Tibial nerve (tissue), 4 donors: ENCODE results near the gene ARID3A. TPM values are rescaled to one million over a fixed set of nuclear protein-coding genes. Genes with fewer than 3 reads are reported as not detected.

ENCODE experiments used
- DNase-seq, 2 donors: peaks; one replicate each; pipeline ENCODE4 v3.0.0-alpha.2; 2019; ENCODE audit warnings: low spot score in 2 of 2
- H3K27ac ChIP-seq, 4 donors: fragments of 200-600 bp; sonication (generic) in 3 of 4; one replicate each; pipeline ENCODE4 v1.5.1; 2017 to 2019; ENCODE audit warnings: mild to moderate bottlenecking in 1 of 4
- H3K27me3 ChIP-seq, 2 donors: fragments of 200-600 bp; sonication (generic) in 1 of 2; one replicate each; pipeline versions ENCODE4 v1.5.1 to v1.6.0; 2017 to 2019
- H3K36me3 ChIP-seq, 3 donors: fragments of 200-600 bp; sonication (generic); one replicate each; pipeline ENCODE4 v1.5.1; 2018 to 2019
- H3K4me1 ChIP-seq, 4 donors: fragments of 200-600 bp; sonication (generic) in 3 of 4; one replicate each; pipeline ENCODE4 v1.5.1; 2017 to 2019
- H3K4me3 ChIP-seq, 4 donors: fragments of 200-600 bp; sonication (generic) in 3 of 4; one replicate each; pipeline ENCODE4 v1.5.1; 2017 to 2019; ENCODE audit warnings: mild to moderate bottlenecking in 1 of 4, moderate library complexity in 1 of 4
- H3K9me3 ChIP-seq, 4 donors: fragments of 200-600 bp; sonication (generic) in 3 of 4; one replicate each; pipeline ENCODE4 v1.5.1; 2017 to 2019
- CTCF ChIP-seq, 5 experiments: fragments of 200-600 bp in 3 of 5; fragments of 450-650 bp in 2 of 5; sonication (generic) in 3 of 5; IDR thresholded peaks; one replicate each; pipeline ENCODE4 v1.5.1; 2016 to 2019; ENCODE audit warnings: antibody characterized with exemption in 5 of 5, mild to moderate bottlenecking in 3 of 5, moderate library complexity in 2 of 5
- EP300 ChIP-seq, 2 donors: sonication (generic); formaldehyde crosslinking; IDR thresholded peaks; one replicate each; pipeline ENCODE4 v1.6.1; 2017; ENCODE audit warnings: antibody characterized with exemption in 2 of 2, mild to moderate bottlenecking in 1 of 2
- POLR2A ChIP-seq, 2 donors: fragments of 450-650 bp; IDR thresholded peaks; one replicate each; pipeline ENCODE4 v1.6.1; 2017; ENCODE audit warnings: antibody characterized with exemption in 2 of 2, mild to moderate bottlenecking in 2 of 2, moderate library complexity in 2 of 2
- WGBS, 2 donors: methylation state at CpG; one replicate each; pipeline ENCODE4 v1.1.5; 2018; 5-methylcytosine and 5-hydroxymethylcytosine counted together
- total RNA-seq, 4 donors: library from RNA; depleted of rRNA; stranded (reverse); fragments of >200 nt; gene quantifications; one replicate each; pipeline ENCODE4 v1.1.0, GENCODE V29; 2016

The ARID3A gene
- total RNA-seq, 4 donors from 2014 or later: 8.1 to 15.3 (median 12.5) TPM

DNA sequence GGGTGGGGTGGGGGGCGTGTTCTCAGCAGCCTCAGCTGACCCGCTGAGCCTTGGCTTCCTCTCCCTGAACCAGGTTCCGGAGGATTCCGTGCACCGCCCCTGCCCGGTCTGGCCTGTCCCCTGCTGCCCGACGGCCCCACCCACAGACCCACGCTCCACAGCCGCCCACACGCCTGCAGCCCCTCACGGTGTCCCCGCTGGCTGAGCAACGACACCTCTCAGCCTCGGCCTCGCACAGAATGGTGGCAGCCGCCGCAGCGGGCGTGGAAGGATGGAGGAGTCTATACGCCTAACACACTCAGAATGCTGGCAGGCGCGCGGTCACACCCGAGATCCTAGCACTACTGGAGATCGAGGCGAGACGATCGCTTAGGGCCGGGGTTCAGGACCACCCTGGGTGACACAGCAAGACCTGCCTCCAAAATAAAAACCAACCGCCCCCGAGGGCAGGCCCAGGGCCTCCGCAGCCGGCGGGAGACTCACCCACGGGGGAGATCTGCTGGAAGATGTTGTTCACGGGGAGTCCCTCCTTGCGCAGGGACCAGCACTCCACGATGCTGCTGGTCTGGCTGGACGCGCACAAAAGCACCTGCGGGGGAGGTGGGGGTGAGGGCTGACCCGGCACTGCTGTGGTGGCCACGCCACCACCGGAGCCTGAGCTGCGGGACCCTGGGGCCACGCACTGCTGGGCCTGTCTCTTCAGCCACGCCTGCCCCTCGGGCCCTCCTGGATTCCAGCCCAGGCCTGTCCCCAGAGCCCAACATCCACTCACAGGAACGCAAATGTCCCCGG lies 41.2 kb upstream of the ARID3A start:
- 87% methylated on average over 50 to 51 of the region's 51 CpGs for WGBS, 2 donors
- Histone ChIP-seq H3K9me3 (no peaks in the 10 kb centered on the region), H3K27ac (no peak overlapping the region), H3K36me3 (peaks cover 0 to 100% (median 26%) of the 10 kb centered on the region in 3 donors), H3K4me3 (no peak overlapping the region), H3K4me1 (no peaks in the 10 kb centered on the region), H3K27me3 (no peaks in the 10 kb centered on the region)
- TF ChIP-seq EP300 (IDR thresholded peaks at IDR 0.05): no peak
- no peak for TF ChIP-seq CTCF (IDR thresholded peaks at IDR 0.05)
- no peak for TF ChIP-seq POLR2A (IDR thresholded peaks at IDR 0.05)
- no peak for DNase-seq

GRCh38 chr19:885536-886224 lies 40.2 kb upstream of the ARID3A start:
- no peak for TF ChIP-seq POLR2A (IDR thresholded peaks at IDR 0.05)
- no peak for TF ChIP-seq EP300 (IDR thresholded peaks at IDR 0.05)
- no peak for TF ChIP-seq CTCF (IDR thresholded peaks at IDR 0.05)
- H3K36me3 ChIP-seq: peaks cover 0 to 100% (median 18%) of the 10 kb centered on the region in 3 donors

DNA sequence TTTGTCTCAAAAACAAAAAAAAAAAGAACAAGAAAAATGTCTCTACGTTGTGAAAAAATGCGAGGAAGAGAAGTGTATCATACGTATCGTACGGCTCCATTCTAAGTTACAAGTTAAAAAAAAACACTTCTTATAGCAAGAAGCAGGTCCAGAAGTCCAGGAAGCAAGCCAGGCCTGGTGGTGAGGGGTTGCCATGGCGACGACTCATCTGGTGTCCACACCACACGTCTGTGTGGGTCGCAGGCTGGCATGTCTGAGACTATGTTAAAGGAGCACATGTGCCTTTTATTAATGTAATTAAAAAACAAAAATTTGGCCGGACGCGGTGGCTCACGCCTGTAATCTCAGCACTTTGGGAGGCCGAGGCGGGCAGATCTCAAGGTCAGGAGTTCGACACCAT lies 38.8 kb upstream of the ARID3A start:
- H3K27ac ChIP-seq: no peak overlapping the region
- DNase-seq: no peak
- H3K4me3 ChIP-seq: no peak overlapping the region
- no peaks in the 10 kb centered on the region for H3K9me3 ChIP-seq
- peaks cover 0 to 9% (median 2%) of the 10 kb centered on the region in 4 donors for H3K4me1 ChIP-seq
- WGBS, 2 donors: 77 to 80% methylated on average over 16 of the region's 16 CpGs
- TF ChIP-seq POLR2A (IDR thresholded peaks at IDR 0.05): no peak
- no peak for TF ChIP-seq CTCF (IDR thresholded peaks at IDR 0.05)
- no peak for TF ChIP-seq EP300 (IDR thresholded peaks at IDR 0.05)
- H3K27me3 ChIP-seq: no peaks in the 10 kb centered on the region
- H3K36me3 ChIP-seq: peaks cover 0 to 92% (median 13%) of the 10 kb centered on the region in 3 donors

More at GRCh38 chr19:885536-886224, 40.2 kb upstream of the ARID3A start:
- H3K9me3 ChIP-seq: no peaks in the 10 kb centered on the region
- no peak for DNase-seq
- WGBS, 2 donors: 91 to 98% methylated on average over 26 to 64 of the region's 64 CpGs
- no peaks in the 10 kb centered on the region for H3K4me1 ChIP-seq
- H3K27ac ChIP-seq: no peak overlapping the region
- no peak overlapping the region for H3K4me3 ChIP-seq
- H3K27me3 ChIP-seq: no peaks in the 10 kb centered on the region

DNA sequence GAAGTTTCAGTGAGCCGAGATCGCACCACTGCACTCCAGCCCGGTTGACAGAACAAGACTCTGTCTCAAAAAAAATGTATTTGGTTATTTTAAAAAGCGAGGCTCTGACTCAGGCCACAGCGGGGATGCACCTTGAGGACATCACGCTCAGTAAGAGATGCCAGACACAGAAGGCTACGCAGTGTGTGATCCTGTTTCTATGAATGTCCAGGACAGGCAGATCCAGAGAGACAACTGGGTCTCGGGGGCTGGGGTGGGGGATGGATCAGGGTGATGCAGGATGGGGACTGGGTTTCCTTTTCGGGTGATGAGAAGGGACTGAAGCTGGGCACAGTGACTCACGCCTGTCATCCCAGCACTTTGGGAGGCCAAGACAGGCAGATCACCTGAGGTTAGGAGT lies 38.2 kb upstream of the ARID3A start:
- no peak for DNase-seq
- WGBS, 2 donors: 92 to 95% methylated on average over 10 of the region's 10 CpGs
- peaks cover 0 to 11% (median 3%) of the 10 kb centered on the region in 4 donors for H3K4me1 ChIP-seq
- no peaks in the 10 kb centered on the region for H3K27me3 ChIP-seq
- H3K9me3 ChIP-seq: no peaks in the 10 kb centered on the region
- peaks cover 0 to 87% (median 12%) of the 10 kb centered on the region in 3 donors for H3K36me3 ChIP-seq
- no peak for TF ChIP-seq EP300 (IDR thresholded peaks at IDR 0.05)
- TF ChIP-seq CTCF (IDR thresholded peaks at IDR 0.05): no peak
- no peak for TF ChIP-seq POLR2A (IDR thresholded peaks at IDR 0.05)
- H3K4me3 ChIP-seq: no peak overlapping the region
- no peak overlapping the region for H3K27ac ChIP-seq
